Amygdala (tissue), 56 donors: ENCODE data around the gene HEATR3.
"Not testable (repeated sequence)": the region's sequence is repeated elsewhere in the genome, so short reads cannot be mapped to it uniquely, and the experiment has no call there.

Experiments
- DNase-seq, 56 donors: peaks; one replicate each; lab custom pipeline; 2025; lab: John Stamatoyannopoulos, UW

HEATR3 gene

DNA sequence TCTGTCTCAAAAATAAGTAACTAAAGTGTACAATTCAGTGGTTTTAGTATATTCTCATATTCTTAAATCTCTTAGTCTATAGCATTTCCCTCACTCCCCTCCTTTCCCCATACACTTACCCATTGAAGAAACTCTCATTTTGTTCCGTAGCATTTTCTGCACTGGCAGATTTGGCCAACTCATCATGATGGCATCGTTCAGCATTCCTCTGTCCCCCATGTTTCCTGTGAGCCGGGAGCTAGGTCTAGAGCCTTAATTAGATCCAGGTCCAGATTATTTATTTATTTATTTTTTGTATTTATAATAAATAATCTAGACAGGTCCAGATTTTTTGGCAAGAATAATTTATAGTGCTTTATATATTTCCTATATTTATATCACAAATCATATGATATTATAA is 31.0 kb downstream of the HEATR3 start:
- no peak for DNase-seq

DNA sequence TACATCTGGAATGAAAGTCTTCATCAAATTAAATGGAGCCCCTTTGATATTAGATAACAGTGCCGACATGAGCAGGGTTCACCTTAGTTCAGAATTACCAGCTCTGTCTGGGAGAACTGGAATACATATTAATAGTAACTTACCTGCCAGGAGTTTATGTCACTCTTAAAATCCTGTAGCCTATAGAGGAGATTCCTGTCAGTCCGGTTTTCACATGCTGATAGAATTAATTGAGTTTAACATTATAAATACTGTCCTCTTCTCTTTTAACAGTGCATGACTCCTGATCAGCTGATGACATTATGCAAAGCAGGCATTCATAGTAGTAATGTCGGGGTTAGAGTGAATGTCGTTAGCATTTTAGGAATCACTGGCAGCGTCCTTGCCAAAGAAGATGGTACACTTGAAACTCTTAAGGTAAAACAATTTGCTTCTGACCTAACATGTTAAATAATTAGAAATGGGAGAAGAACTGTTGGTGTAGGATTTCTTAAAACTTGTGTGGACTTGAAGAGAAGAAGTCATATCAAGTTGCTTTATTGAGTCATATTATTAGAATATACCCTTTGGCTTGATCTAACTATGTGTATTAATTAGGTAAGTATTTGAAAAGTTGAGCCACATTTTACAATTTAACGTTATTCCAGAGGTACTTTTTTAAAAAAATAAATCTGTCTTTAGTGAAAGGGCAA is 34.3 kb downstream of the HEATR3 start:
- no peak for DNase-seq

DNA sequence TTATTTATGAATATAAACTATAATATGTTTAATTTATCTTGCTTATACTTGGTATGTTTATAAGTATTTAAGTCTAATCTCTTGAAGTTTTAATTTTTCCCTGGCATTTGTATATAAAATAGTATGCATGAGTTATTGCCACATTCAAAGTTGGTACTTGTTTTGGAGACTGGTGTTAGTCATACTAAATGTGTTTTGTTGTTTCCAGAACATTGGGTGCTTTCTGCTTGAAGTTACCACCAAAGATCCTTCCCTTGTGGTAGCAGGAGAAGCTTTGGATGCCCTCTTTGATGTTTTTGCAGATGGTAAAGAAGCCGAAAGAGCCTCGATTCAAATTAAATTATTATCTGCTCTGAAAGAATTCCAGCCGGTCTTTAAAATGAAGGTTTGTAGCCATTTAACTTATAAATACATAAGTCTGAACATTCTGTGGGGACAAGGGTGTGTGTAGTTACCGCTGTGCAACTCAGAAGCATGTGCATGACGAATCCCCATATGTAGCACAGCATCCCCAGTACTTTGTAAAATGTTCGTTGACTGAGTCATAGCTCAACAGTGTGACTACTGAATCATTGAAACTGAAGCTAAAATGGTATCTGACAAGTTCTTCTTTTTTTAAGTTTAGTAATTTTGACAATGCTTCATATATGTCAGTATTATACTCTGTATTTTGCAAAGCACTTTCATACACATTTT is 36.4 kb downstream of the HEATR3 start:
- no peak for DNase-seq

DNA sequence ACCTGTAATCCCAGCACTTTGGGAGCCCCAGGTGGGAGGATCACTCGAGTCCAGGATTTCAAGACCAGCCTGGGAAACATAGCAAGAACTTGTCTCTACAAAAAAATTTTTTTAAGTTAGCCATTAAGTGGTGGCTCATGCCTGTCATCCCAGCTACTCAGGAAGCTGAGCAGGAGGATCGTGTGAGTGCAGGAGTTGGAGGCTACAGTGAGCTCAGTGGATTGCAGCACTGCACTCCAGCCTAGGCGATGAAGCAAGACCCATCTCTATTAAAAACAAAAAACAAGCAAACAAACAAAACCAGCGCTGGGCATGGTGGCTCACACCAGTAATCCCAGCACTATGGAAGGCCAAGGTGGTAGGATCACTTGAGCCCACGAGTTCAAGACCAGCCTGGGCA is 38.0 kb downstream of the HEATR3 start:
- DNase-seq, result no peak

DNA sequence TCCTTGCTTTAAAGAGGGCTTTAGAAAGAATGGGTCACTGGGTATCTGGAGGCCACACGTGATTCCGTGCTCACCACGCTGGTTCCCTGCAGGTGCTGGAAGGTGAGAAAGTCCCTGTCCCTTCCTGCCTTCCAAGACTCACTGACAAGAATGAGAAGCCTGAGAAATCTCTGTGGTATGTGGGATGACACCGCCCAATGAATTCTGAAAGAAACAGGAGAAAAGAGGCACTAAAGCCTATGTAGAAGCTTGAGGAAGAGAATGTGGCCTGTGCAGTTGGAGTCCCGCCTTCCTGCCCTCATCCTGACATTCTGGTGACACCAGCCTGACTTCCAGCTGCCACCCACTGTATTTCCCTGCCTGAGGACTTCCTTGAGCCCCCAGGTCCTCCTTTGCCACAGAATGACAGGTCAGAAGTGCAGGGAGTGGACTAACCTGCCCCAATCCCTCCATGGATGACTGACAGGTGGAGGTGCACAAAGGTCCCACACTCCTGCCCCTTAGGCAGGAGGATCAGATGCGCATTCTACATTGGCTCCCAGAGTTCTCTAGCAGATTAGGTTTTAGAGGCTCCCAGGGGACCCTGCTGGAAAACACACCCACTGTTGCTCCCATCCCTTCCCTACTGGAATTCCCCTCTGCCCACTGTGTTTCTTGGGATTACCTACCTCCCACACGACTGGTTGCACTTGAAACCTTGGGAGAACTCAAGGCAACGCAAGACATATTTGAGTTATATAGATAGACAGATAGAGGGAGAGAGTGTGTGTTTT is 48.8 kb downstream of the HEATR3 start:
- no peak for DNase-seq

DNA sequence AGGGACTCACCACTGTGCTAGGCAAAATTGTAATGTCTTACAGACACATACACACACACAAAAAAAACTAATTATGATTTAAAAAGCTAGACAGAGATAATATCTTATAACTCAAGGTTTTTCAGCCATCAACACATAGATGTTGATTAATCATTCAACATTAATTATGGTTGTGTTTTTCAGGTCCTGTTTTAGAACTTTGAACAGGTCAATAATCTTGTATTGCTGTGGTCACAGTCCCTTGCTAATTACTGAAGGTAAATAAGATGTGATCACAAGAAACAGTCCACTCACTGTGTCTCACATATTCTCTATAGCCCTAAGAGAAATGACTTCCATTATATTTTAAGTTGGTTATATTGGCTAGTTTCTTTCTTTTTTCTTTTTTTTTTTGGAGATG is 54.9 kb downstream of the HEATR3 start:
- DNase-seq, result no peak

DNA sequence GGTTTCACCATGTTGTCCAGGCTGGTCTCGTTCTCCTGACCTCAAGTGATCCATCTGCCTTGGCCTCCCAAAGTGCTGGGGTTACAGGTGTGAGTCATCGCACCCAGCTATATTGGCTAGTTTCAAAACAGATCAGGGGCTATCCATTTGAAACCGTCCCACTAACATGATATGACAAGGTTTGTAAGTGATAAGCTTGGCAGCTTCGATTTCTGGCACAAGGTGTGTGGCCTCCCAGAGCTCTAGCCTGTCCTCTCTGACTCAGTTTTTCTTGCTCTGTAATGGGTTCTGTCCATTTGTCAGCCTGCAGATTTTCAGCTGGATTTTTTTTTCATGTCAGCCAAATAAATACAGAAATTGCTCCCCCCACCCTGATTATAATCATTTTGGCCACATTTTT is 55.5 kb downstream of the HEATR3 start:
- DNase-seq, result no peak

DNA sequence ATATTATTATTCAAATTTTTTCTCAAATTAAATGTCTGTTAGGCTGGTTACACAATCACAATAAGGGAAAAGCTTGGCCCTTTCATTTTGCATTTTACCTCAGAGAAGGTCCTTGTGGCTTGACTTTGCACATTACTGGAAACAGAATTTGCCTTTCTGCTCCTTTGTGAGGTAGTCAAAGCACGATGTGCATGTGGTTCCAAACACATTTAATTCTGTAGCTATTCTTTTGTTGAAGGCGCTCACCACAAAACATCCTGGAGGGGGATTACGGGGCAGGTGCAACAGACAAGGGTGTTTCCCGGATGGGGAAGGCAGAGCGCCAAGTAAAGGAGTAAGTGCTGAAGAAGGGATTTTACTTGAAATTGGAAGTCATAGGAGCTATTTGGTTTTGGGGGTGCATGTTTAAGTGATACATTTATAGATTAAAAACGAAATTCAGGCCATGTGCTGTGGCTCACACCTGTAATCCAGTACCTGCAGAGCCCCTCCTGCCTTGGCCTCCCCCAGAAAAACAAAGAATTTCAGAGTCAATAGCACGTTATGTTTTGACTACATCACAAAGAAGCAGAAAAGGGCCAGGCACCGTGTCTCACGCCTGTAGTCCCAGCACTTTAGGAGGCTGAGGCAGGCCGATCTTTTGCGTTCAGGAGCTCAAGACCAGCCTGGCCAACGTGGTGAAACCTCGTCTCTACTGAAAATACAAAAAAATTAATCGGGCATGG is 56.1 kb downstream of the HEATR3 start:
- no peak for DNase-seq

DNA sequence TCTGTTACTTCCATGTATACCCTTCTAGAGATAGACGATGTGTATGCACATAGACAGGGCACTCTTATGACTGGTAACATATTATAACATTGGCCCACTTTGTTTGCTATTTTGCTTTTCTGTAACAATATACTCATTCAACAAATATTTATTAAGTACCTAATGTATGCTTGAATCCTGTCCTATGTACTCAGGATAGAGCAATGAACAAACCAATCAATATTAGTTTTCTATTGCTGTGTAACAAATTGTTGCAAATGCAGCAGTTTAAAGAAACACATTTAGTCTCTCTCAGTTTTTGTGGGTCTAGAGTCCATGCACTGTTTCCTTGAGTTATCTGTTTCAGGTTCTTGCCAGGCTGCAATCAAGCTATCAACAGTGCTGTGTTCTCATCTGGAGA is 57.6 kb downstream of the HEATR3 start:
- no peak for DNase-seq

DNA sequence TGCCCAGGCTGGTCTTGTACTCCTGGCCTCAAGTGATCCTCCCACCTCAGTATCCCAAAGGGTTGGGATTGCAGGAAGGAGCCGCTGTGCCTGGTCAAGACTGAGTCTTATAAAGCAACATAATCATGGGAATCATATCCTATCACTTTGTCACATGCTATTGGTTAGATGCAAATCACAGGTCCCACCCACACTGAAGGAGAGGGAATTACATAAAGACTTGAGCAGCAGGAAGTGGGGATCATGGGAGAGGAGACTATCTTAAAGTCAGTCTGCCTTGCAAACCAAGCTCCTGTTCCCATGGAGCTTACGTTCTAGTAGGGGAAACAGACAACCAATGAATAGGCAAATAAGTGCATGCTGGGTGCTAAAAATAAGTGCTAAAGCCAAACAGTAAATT is 59.0 kb downstream of the HEATR3 start:
- no peak for DNase-seq

DNA sequence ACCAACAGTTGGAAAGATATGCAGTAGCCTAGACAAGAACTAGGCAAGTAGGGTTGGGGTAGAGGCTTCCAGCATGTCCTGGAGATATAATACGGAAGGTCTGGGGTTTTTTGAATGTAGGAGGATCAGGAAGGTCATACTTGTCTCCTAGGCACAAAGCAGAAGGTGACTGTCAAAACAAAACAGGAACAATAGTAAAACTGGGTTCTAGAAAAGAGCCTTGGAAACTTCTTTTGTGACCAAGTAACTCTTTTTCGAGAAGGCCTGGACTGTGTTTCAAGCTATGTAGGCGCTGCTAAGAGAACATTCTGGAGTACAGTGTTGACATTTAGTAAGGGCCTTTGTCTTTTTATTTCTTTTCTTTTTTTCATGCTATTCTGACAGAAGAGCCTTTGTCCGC is 60.4 kb downstream of the HEATR3 start:
- no peak for DNase-seq

DNA sequence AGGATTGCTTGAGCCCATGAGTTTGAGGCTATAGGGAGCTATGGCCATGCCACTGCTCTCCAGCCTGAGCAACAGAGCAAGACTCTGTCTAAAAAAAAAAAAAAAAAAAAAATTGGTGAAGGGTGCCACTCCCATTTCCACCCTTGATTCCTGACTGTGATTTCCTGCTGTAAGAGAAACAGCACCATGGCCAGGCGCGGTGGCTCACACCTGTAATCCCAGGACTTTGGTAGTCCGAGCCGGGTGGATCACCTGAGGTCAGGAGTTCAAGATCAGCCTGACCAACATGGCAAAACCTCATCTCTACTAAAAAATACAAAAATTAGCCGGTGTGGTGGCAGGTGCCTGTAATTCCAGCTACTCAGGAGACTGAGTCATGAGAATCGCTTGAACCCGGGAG is 66.8 kb downstream of the HEATR3 start:
- DNase-seq, result not testable (repeated sequence)

DNA sequence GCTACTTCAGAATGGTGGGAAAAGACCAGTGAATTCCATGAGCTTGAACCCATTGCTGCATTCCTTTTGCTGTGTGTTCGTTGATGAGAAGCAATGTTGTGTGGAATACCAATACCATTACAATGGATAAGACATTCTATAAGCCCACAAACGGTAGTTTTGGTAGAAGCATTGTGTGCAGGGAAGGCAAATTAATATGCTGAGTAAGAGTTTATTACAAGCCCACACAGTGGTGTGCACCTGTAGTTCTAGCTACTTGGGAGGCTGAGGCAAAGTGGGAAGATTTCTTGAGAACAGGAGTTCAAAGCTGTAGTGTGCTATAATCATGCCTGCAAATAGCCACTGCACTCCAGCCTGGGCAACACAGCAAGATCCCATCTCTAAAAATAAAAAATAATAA is 67.4 kb downstream of the HEATR3 start:
- no peak for DNase-seq

DNA sequence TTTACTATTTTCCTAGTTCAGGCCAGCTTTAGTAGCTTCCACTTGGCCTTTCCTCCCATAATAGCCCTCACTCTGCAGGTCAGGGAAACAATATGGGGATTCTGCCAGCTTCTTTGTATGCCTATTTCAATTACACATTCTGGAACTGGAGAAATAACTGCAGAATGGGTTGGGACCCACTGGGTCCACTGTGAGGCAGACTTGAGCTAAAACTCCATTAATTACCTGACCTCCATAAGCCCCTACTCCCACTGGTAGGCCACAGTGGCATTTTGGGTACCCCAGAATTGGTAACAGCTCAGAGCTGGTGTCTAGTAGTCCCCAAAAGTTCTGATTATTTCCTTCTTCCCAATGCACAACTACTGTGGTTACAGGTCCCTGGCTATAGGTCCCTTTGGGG is 70.6 kb downstream of the HEATR3 start:
- DNase-seq, result no peak

DNA sequence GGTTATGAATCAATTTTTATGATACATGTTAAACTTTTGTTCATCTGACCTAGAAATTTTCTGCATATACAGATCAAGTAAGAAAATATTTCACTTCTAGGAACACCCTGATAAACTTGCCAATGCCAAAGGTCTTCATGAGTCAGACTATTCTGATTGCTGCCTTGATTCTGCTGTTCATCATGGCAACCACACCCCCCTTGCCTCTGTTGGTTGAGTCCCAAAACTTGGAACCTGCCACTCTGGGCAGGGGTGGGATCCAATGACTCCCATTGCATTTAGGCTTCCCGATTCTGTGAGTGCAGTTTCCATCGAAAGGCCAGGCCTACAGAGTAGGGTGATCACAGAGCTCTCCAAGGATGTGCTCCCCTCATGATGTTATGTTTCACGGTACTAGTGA is 71.5 kb downstream of the HEATR3 start:
- DNase-seq, result no peak

DNA sequence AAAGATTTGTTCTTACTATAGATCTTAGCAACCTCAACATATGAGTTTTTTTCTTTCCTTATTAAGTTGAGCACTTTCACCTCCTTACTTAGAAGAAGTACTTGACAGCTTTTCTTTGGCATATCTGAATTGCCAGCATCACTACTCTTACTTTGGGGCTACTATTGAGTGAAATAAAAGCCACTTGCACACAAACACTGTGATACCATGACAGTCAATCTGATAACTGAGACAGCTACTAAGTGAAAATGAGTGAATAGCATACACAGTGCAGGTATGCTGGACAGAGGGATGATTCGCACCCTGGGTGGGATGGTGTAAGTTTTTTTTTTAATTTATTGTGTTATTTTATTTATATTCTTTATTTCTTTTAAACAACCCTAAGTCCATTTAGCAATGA is 73.8 kb downstream of the HEATR3 start:
- no peak for DNase-seq

DNA sequence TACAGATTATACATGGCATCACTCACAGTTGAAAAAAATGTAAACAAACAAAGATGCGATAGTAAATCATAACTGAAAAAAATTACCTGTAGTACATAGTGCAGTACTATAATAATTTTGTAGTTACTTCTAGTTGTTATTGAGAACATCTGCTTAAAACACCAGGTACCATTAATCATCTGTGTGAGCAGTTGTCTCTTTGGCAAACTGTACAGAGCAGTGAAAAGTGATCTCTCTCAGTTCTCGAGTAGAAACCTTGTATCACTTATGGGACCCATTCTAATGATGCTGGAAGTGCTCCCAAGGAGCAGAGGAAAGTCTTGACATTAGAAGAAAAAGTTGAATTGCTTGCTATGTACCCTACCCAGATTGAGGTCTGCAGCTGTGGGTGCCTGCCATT is 78.4 kb downstream of the HEATR3 start:
- DNase-seq, result no peak

DNA sequence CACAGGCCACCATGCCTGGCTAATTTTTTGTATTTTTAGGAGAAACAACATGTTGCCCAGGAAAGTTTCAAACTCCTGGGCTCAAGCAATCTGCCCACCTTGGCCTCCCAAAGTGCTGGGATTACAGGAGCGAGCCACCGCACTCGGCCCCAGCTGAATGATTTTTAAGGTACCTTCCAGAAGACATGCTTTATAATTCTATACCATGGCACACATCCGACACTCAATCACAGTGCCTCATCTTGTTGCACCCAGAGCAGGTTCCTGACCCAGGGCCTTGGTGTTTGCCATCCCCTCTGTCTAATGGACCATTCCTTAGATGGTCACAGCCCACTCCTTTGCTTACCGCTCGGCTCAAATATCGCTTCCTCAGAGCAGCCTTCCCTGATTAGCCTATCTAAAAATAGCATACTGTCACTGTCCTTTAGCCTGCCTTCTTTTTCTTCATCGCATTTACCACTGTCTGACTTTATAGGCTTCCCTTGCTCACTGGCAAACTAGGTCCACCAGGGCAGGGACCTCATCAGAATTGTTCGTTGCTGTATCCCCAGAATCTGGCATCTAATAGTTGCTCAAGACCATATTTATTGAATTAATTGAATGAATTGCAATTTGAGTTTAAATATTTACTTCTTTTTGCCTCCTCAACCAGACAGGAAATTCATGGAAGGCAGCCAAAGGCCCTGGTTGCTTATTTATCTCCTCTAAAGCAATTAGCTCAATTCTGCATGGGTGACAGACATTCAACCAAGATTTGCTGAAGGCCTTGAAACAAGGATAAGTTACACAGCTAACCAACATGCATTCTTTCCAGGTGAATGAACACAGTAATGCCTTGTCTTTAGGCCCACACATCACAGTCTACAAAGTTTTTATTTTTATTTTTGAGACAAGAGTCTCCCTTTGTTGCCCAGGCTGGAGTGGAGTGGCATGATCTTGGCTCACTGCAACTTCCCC is 81.0 kb downstream of the HEATR3 start:
- DNase-seq, result peak in 1 of 56 donors; percentile 19

DNA sequence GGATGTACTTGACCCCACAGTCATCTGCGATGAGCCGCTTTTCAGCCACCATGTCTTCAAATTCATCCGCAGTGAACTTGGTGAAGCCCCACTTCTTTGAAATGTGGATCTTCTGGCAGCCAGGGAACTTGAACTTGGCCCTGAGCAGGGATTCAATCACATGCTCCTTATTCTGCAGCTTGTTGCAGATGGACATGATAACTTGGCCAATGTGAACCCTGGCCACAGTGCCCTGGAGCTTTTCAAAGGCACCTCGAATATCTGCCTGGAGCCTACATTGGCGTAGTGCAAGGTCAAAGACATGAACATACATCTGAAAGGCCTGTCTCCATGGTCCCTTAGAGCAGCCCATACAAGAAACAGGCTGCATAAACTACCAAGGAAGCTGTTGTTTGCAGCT is 85.6 kb downstream of the HEATR3 start:
- DNase-seq, result no peak

DNA sequence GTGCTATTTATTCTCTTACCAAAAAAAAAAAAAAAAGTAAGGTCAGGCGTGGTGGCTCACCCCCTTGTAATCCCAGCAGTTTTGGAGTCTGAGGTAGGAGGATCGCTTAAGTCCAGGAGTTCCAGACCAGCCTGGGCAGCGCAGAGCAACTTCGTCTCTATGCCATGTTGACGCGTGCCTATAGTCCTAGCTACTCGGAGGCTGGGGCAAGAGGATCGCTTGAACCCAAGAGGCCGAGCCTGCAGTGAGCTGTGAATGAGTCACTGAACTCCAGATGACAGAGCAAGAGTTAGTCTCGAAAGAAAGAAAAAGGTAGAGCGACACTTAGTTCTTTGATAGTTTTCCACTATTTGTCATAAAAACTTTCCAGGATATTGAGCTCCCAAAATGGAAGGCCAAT is 86.0 kb downstream of the HEATR3 start:
- DNase-seq, result no peak
